HEK293 (cell line): ENCODE data around the gene PA2G4.

Experiments used
- BCL11B ChIP-seq: fragments of 450-650 bp; formaldehyde crosslinking; IDR thresholded peaks from 2 replicates; pipeline ENCODE4 v1.5.1; 2016; ENCODE audit warnings: low read depth, missing biosample characterization, missing genetic modification characterization
- GLIS2 ChIP-seq: fragments of 450-650 bp; formaldehyde crosslinking; IDR thresholded peaks from 2 replicates; pipeline ENCODE4 v1.5.1; 2016; ENCODE audit warnings: missing biosample characterization, missing genetic modification characterization
- IKZF3 ChIP-seq: fragments of 450-650 bp; IDR thresholded peaks from 2 replicates; pipeline ENCODE4 v1.5.0; 2018; ENCODE audit warnings: missing biosample characterization, mild to moderate bottlenecking, missing genetic modification characterization, moderate library complexity
- KLF8 ChIP-seq: fragments of 450-650 bp; formaldehyde crosslinking; IDR thresholded peaks from 2 replicates; pipeline ENCODE4 v1.5.1; 2016; ENCODE audit warnings: missing biosample characterization, missing genetic modification characterization
- RBAK ChIP-seq: fragments of 450-650 bp; formaldehyde crosslinking; IDR thresholded peaks from 2 replicates; pipeline ENCODE4 v1.5.1; 2016; ENCODE audit warnings: missing biosample characterization, missing genetic modification characterization
- SCRT2 ChIP-seq: fragments of 450-650 bp; formaldehyde crosslinking; IDR thresholded peaks from 2 replicates; pipeline ENCODE4 v1.5.1; 2016; ENCODE audit warnings: missing biosample characterization, missing genetic modification characterization
- SETDB1 ChIP-seq: IDR thresholded peaks from one replicate; pipeline ENCODE4 v1.6.1; 2017; ENCODE audit warnings: mild to moderate bottlenecking, low read length, moderate library complexity, mixed read lengths; ENCODE audit not compliant: insufficient read length
- SP2 ChIP-seq: fragments of 450-650 bp; formaldehyde crosslinking; IDR thresholded peaks from 2 replicates; pipeline ENCODE4 v1.5.1; 2016; ENCODE audit warnings: missing biosample characterization, missing genetic modification characterization
- SP7 ChIP-seq: fragments of 450-650 bp; formaldehyde crosslinking; IDR thresholded peaks from 2 replicates; pipeline ENCODE4 v1.5.1; 2016; ENCODE audit warnings: missing biosample characterization, missing genetic modification characterization
- YY2 ChIP-seq: fragments of 450-650 bp; formaldehyde crosslinking; IDR thresholded peaks from 2 replicates; pipeline ENCODE4 v1.5.1; 2016; ENCODE audit warnings: missing biosample characterization, missing genetic modification characterization
- ZBTB20 ChIP-seq: fragments of 450-650 bp; formaldehyde crosslinking; IDR thresholded peaks from 2 replicates; pipeline ENCODE4 v1.5.1; 2016; ENCODE audit warnings: missing biosample characterization, missing genetic modification characterization
- ZBTB48 ChIP-seq: fragments of 450-650 bp; formaldehyde crosslinking; IDR thresholded peaks from 2 replicates; pipeline ENCODE4 v1.5.1; 2016; ENCODE audit warnings: missing biosample characterization, missing genetic modification characterization
- ZIC2 ChIP-seq: fragments of 450-650 bp; formaldehyde crosslinking; IDR thresholded peaks from 2 replicates; pipeline ENCODE4 v1.5.1; 2016; ENCODE audit warnings: missing biosample characterization, missing genetic modification characterization
- ZNF121 ChIP-seq: fragments of 450-650 bp; formaldehyde crosslinking; IDR thresholded peaks from 2 replicates; pipeline ENCODE4 v1.5.1; 2016; ENCODE audit warnings: missing biosample characterization, missing genetic modification characterization
- ZNF16 ChIP-seq: fragments of 450-650 bp; formaldehyde crosslinking; IDR thresholded peaks from 2 replicates; pipeline ENCODE4 v1.5.1; 2016; ENCODE audit warnings: low read depth, missing biosample characterization, missing genetic modification characterization
- ZNF221 ChIP-seq: fragments of 450-650 bp; formaldehyde crosslinking; IDR thresholded peaks from 2 replicates; pipeline ENCODE4 v1.5.1; 2017; ENCODE audit warnings: missing biosample characterization, missing genetic modification characterization, borderline replicate concordance
- ZNF341 ChIP-seq: fragments of 450-650 bp; formaldehyde crosslinking; IDR thresholded peaks from 2 replicates; pipeline ENCODE4; 2016; ENCODE audit warnings: low read depth, missing biosample characterization, missing genetic modification characterization
- ZNF350 ChIP-seq: fragments of 450-650 bp; formaldehyde crosslinking; IDR thresholded peaks from 2 replicates; pipeline ENCODE4 v1.5.0; 2017; ENCODE audit warnings: missing biosample characterization, mild to moderate bottlenecking, missing genetic modification characterization
- ZNF394 ChIP-seq: fragments of 450-650 bp; formaldehyde crosslinking; IDR thresholded peaks from 2 replicates; pipeline ENCODE4 v1.5.1; 2016; ENCODE audit warnings: missing biosample characterization, missing genetic modification characterization, mild to moderate bottlenecking, moderate library complexity, borderline replicate concordance
- ZNF423 ChIP-seq: fragments of 450-650 bp; formaldehyde crosslinking; IDR thresholded peaks from 2 replicates; pipeline ENCODE4 v1.5.1; 2016; ENCODE audit warnings: missing biosample characterization, missing genetic modification characterization
- ZNF433 ChIP-seq: fragments of 450-650 bp; formaldehyde crosslinking; IDR thresholded peaks from 2 replicates; pipeline ENCODE4 v1.5.1; 2016; ENCODE audit warnings: missing biosample characterization, missing genetic modification characterization, low read depth
- ZNF510 ChIP-seq: fragments of 450-650 bp; formaldehyde crosslinking; IDR thresholded peaks from 2 replicates; pipeline ENCODE4 v1.5.1; 2018; ENCODE audit warnings: mild to moderate bottlenecking, missing genetic modification characterization, missing biosample characterization; ENCODE audit not compliant: insufficient replicate concordance
- ZNF571 ChIP-seq: fragments of 450-650 bp; formaldehyde crosslinking; IDR thresholded peaks from 2 replicates; pipeline ENCODE4 v1.5.0; 2017; ENCODE audit warnings: missing biosample characterization, missing genetic modification characterization
- ZNF596 ChIP-seq: fragments of 450-650 bp; IDR thresholded peaks from 2 replicates; pipeline ENCODE4 v1.5.0; 2018; ENCODE audit warnings: missing biosample characterization, mild to moderate bottlenecking, missing genetic modification characterization, moderate library complexity
- ZNF830 ChIP-seq: fragments of 450-650 bp; IDR thresholded peaks from 2 replicates; pipeline ENCODE4 v1.5.0; 2018; ENCODE audit warnings: missing biosample characterization, missing genetic modification characterization, low read depth, mild to moderate bottlenecking, moderate library complexity
- ZNF837 ChIP-seq: fragments of 450-650 bp; formaldehyde crosslinking; IDR thresholded peaks from 2 replicates; pipeline ENCODE4 v1.5.1; 2016; ENCODE audit warnings: missing biosample characterization, missing genetic modification characterization
- ZXDB ChIP-seq: fragments of 450-650 bp; formaldehyde crosslinking; IDR thresholded peaks from 2 replicates; pipeline ENCODE4 v1.5.1; 2016; ENCODE audit warnings: missing biosample characterization, missing genetic modification characterization
- TF ChIP-seq, protein P1 (sequence below): fragments of 450-650 bp; formaldehyde crosslinking; IDR thresholded peaks from 2 replicates; pipeline ENCODE4 v1.5.1; 2016; ENCODE audit warnings: missing biosample characterization, missing genetic modification characterization
- TF ChIP-seq, protein P2 (sequence below): fragments of 450-650 bp; formaldehyde crosslinking; IDR thresholded peaks from 2 replicates; pipeline ENCODE4 v1.5.1; 2016; ENCODE audit warnings: missing biosample characterization, missing genetic modification characterization
- TF ChIP-seq, protein P3 (sequence below): fragments of 450-650 bp; formaldehyde crosslinking; IDR thresholded peaks from 2 replicates; pipeline ENCODE4 v1.5.1; 2017; ENCODE audit warnings: missing biosample characterization, missing genetic modification characterization
- TF ChIP-seq, protein P4 (sequence below): fragments of 450-650 bp; formaldehyde crosslinking; optimal IDR thresholded peaks from 2 replicates; pipeline ENCODE3; 2016; ENCODE audit warnings: missing biosample characterization, mild to moderate bottlenecking, missing genetic modification characterization
- TF ChIP-seq, protein P5 (sequence below): fragments of 450-650 bp; formaldehyde crosslinking; IDR thresholded peaks from 2 replicates; pipeline ENCODE4 v1.5.1; 2017; ENCODE audit warnings: missing biosample characterization, missing genetic modification characterization

PA2G4 gene

DNA sequence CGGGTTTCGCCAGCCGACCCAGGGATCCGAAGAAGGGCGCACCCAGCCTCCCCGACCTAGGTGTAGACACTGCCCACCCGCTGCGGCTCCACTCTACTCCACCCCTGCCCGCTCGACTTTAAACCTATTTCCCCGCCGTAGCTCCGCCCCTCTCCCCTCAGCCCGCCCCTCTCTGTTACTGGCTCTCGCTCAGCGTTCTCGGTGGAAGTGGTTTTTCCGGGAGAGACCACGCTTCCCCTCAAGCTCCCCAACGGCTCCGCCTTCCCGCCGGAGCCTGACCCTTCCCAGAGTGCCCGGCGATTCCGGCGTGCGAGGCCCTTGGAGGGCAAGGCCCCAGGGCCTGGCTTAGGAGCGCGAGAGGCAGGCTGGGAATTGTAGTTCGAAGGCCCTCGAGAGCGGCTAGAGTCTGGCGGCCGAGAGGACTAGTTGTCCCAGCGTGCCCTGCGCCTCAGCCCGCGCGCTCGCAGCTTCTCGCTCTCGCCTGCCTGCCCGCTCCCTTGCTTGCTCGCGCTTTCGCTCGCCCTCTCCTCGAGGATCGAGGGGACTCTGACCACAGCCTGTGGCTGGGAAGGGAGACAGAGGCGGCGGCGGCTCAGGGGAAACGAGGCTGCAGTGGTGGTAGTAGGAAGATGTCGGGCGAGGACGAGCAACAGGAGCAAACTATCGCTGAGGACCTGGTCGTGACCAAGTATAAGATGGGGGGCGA is at the start of gene PA2G4 (continued):
- TF ChIP-seq ZNF394 (tag by site-specific recombination) (peak; percentile 66), SP2 (tag by site-specific recombination) (peak; percentile 97), IKZF3 (tag by site-specific recombination) (peak; percentile 100), KLF8 (tag by site-specific recombination) (peak; percentile 75; the same call in 1 of the 2 replicates), SETDB1 (no peak), ZNF16 (tag by site-specific recombination) (no peak), ZBTB20 (peak; percentile 95), ZNF350 (tag by site-specific recombination) (no peak), ZBTB48 (tag by site-specific recombination) (peak; percentile 78), ZNF596 (0 out of 2 replicates have a peak, but pooled peaks have one; percentile 37), YY2 (peak; percentile 65; the same call in 1 of the 2 replicates), SCRT2 (peak; percentile 96), ZNF830 (no peak), ZNF423 (peak; percentile 85), ZNF121 (tag by site-specific recombination) (no peak), ZNF221 (tag by site-specific recombination) (no peak), BCL11B (tag by site-specific recombination) (peak; percentile 91), ZIC2 (tag by site-specific recombination) (peak; percentile 68; the same call in 1 of the 2 replicates), SP7 (tag by site-specific recombination) (peak; percentile 68), GLIS2 (peak; percentile 92), ZNF837 (no peak), ZNF341 (tag by site-specific recombination) (peak; percentile 70), ZNF571 (no peak), ZNF510 (tag by site-specific recombination) (no peak), ZNF433 (no peak), RBAK (tag by site-specific recombination) (no peak), ZXDB (peak; percentile 99)
- TF ChIP-seq, protein P1, sequence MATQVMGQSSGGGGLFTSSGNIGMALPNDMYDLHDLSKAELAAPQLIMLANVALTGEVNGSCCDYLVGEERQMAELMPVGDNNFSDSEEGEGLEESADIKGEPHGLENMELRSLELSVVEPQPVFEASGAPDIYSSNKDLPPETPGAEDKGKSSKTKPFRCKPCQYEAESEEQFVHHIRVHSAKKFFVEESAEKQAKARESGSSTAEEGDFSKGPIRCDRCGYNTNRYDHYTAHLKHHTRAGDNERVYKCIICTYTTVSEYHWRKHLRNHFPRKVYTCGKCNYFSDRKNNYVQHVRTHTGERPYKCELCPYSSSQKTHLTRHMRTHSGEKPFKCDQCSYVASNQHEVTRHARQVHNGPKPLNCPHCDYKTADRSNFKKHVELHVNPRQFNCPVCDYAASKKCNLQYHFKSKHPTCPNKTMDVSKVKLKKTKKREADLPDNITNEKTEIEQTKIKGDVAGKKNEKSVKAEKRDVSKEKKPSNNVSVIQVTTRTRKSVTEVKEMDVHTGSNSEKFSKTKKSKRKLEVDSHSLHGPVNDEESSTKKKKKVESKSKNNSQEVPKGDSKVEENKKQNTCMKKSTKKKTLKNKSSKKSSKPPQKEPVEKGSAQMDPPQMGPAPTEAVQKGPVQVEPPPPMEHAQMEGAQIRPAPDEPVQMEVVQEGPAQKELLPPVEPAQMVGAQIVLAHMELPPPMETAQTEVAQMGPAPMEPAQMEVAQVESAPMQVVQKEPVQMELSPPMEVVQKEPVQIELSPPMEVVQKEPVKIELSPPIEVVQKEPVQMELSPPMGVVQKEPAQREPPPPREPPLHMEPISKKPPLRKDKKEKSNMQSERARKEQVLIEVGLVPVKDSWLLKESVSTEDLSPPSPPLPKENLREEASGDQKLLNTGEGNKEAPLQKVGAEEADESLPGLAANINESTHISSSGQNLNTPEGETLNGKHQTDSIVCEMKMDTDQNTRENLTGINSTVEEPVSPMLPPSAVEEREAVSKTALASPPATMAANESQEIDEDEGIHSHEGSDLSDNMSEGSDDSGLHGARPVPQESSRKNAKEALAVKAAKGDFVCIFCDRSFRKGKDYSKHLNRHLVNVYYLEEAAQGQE (tag by site-specific recombination): 0 out of 2 replicates have a peak, but pooled peaks have one; percentile 46
- TF ChIP-seq, protein P2, sequence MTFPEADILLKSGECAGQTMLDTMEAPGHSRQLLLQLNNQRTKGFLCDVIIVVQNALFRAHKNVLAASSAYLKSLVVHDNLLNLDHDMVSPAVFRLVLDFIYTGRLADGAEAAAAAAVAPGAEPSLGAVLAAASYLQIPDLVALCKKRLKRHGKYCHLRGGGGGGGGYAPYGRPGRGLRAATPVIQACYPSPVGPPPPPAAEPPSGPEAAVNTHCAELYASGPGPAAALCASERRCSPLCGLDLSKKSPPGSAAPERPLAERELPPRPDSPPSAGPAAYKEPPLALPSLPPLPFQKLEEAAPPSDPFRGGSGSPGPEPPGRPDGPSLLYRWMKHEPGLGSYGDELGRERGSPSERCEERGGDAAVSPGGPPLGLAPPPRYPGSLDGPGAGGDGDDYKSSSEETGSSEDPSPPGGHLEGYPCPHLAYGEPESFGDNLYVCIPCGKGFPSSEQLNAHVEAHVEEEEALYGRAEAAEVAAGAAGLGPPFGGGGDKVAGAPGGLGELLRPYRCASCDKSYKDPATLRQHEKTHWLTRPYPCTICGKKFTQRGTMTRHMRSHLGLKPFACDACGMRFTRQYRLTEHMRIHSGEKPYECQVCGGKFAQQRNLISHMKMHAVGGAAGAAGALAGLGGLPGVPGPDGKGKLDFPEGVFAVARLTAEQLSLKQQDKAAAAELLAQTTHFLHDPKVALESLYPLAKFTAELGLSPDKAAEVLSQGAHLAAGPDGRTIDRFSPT (tag by site-specific recombination): peak; percentile 98
- TF ChIP-seq, protein P3, sequence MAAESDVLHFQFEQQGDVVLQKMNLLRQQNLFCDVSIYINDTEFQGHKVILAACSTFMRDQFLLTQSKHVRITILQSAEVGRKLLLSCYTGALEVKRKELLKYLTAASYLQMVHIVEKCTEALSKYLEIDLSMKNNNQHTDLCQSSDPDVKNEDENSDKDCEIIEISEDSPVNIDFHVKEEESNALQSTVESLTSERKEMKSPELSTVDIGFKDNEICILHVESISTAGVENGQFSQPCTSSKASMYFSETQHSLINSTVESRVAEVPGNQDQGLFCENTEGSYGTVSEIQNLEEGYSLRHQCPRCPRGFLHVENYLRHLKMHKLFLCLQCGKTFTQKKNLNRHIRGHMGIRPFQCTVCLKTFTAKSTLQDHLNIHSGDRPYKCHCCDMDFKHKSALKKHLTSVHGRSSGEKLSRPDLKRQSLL (tag by site-specific recombination): peak; percentile 95
- TF ChIP-seq, protein P4, sequence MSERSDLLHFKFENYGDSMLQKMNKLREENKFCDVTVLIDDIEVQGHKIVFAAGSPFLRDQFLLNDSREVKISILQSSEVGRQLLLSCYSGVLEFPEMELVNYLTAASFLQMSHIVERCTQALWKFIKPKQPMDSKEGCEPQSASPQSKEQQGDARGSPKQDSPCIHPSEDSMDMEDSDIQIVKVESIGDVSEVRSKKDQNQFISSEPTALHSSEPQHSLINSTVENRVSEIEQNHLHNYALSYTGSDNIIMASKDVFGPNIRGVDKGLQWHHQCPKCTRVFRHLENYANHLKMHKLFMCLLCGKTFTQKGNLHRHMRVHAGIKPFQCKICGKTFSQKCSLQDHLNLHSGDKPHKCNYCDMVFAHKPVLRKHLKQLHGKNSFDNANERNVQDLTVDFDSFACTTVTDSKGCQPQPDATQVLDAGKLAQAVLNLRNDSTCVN (tag by site-specific recombination): peak; percentile 100
- TF ChIP-seq, protein P5, sequence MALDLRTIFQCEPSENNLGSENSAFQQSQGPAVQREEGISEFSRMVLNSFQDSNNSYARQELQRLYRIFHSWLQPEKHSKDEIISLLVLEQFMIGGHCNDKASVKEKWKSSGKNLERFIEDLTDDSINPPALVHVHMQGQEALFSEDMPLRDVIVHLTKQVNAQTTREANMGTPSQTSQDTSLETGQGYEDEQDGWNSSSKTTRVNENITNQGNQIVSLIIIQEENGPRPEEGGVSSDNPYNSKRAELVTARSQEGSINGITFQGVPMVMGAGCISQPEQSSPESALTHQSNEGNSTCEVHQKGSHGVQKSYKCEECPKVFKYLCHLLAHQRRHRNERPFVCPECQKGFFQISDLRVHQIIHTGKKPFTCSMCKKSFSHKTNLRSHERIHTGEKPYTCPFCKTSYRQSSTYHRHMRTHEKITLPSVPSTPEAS (tag by site-specific recombination): no peak
